HL-60 (cell line): ENCODE results near the gene TPM2.

Experiments
- DNase-seq, 2 experiments: peaks; one replicate each; pipeline ENCODE4 v3.0.0-alpha.2; 2010 to 2020; ENCODE audit warnings: low read depth in 1 of 2, low spot score in 1 of 2
- H3K27ac ChIP-seq: fragments of 250-450 bp; sonication (Bioruptor Pico); replicated peaks from 2 replicates; pipeline ENCODE4 v1.5.1; 2020; ENCODE audit warnings: mild to moderate bottlenecking, moderate library complexity
- H3K27me3 ChIP-seq: fragments of 250-450 bp; sonication (Bioruptor Pico); 2 replicates; pipeline ENCODE4 v1.5.1; 2021; ENCODE audit warnings: mild to moderate bottlenecking, moderate library complexity; ENCODE audit not compliant: insufficient read depth, poor library complexity, severe bottlenecking
- H3K4me3 ChIP-seq: replicated peaks from 2 replicates; pipeline ENCODE4 v1.5.1; 2011; ENCODE audit warnings: mild to moderate bottlenecking, control low read depth, low read length; ENCODE audit not compliant: insufficient read depth
- CTCF ChIP-seq: IDR thresholded peaks from one replicate; pipeline ENCODE4 v1.5.1; 2011; ENCODE audit warnings: low read length, control low read depth, inconsistent platforms; ENCODE audit not compliant: insufficient read depth
- GABPA ChIP-seq: IDR thresholded peaks from 2 replicates; pipeline ENCODE4 v1.6.1; 2012; ENCODE audit warnings: low read depth
- POLR2AphosphoS5 ChIP-seq: IDR thresholded peaks from 2 replicates; pipeline ENCODE4 v1.6.1; 2012; ENCODE audit warnings: low read depth
- SPI1 ChIP-seq: IDR thresholded peaks from 2 replicates; pipeline ENCODE4 v1.6.1; 2012; ENCODE audit warnings: low read depth, mild to moderate bottlenecking, borderline replicate concordance
- TF ChIP-seq, protein P1 (sequence below): IDR thresholded peaks from 2 replicates; pipeline ENCODE4 v1.6.1; 2012; ENCODE audit warnings: low read depth; ENCODE audit not compliant: insufficient replicate concordance

Gene TPM2

DNA sequence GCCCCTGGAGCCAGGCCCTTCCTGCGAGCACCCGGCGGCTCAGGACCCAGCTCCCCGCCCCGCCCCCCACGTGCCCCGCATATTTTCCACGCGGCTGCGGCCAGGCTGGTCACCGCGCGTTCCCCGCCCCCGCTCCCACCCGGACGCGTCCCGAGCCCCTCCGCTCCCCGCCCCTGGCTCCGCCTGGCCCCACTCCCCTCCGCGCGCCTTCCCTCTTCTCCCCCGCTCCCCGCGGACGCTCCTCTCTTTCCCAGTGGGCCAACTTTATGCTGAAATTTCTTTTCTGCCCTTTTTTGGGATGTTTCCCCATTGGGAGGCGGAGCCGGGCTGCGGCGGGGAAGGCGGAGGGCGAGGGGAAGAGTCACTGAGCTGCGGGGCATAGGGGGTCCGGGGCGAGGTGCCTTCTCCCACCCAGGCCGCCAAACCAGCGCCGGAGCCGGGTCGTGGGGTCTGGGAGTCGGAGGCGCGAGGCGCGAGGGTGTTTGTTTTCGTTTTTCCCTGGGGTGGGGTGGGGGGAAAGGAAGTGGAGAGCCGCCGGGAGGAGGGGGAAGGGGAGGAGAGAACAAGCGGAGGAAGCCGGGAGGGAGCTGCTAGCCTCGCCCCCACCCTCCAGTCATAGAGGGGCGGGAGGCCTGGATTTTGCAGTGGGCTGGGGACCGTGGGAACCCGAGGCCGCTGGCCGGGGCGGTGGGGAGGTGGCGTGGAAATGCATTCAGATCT, 1.0 kb upstream of the TPM2 start:
- H3K27ac ChIP-seq: peak overlapping the region; percentile 77

DNA sequence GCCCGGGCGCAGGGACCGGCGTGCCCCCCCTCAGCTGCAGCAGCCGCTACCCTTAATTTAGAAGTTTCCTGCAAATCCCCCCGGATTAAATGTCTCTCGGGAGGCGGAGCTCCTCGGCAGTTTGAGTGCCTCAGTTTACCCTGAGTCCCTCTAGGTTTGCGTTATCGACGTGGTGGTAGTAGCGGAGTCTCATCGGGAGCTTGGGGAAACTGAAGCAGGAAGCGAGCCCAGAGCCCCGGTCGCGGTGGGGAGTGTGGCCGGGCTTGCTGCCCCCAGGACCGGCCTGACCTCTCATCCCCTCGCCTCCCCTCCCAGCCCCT, 529 bp upstream of the TPM2 start:
- peak in 1 of 2 experiments; percentile 12 for DNase-seq
- TF ChIP-seq GABPA (no peak), SPI1 (no peak), CTCF (no peak), POLR2AphosphoS5 (no peak)
- TF ChIP-seq, protein P1, sequence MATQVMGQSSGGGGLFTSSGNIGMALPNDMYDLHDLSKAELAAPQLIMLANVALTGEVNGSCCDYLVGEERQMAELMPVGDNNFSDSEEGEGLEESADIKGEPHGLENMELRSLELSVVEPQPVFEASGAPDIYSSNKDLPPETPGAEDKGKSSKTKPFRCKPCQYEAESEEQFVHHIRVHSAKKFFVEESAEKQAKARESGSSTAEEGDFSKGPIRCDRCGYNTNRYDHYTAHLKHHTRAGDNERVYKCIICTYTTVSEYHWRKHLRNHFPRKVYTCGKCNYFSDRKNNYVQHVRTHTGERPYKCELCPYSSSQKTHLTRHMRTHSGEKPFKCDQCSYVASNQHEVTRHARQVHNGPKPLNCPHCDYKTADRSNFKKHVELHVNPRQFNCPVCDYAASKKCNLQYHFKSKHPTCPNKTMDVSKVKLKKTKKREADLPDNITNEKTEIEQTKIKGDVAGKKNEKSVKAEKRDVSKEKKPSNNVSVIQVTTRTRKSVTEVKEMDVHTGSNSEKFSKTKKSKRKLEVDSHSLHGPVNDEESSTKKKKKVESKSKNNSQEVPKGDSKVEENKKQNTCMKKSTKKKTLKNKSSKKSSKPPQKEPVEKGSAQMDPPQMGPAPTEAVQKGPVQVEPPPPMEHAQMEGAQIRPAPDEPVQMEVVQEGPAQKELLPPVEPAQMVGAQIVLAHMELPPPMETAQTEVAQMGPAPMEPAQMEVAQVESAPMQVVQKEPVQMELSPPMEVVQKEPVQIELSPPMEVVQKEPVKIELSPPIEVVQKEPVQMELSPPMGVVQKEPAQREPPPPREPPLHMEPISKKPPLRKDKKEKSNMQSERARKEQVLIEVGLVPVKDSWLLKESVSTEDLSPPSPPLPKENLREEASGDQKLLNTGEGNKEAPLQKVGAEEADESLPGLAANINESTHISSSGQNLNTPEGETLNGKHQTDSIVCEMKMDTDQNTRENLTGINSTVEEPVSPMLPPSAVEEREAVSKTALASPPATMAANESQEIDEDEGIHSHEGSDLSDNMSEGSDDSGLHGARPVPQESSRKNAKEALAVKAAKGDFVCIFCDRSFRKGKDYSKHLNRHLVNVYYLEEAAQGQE: no peak
- Histone ChIP-seq H3K27ac (peak overlapping the region; percentile 77), H3K27me3 (no peaks in the 10 kb centered on the region), H3K4me3 (peak overlapping the region; percentile 67)

More for the DNA sequence above, 1.0 kb upstream of the TPM2 start:
- H3K4me3 ChIP-seq: peak overlapping the region; percentile 67
- TF ChIP-seq CTCF (no peak), GABPA (no peak), POLR2AphosphoS5 (peak; percentile 21; the same call in 1 of the 2 replicates), SPI1 (peak; percentile 47; the same call in 1 of the 2 replicates)
- TF ChIP-seq, protein P1: no peak
- no peaks in the 10 kb centered on the region for H3K27me3 ChIP-seq
- DNase-seq: peak; percentile 22 to 58

- Histone ChIP-seq H3K27ac (no peak overlapping the region), H3K4me3 (no peak overlapping the region)
Measured at GRCh38 chr9:35688558-35689541, 875 bp downstream of the TPM2 start.

More at GRCh38 chr9:35688558-35689541, 875 bp downstream of the TPM2 start:
- TF ChIP-seq SPI1 (no peak), CTCF (no peak), POLR2AphosphoS5 (no peak), GABPA (no peak)
- TF ChIP-seq, protein P1: no peak
- no peak for DNase-seq
- H3K27me3 ChIP-seq: no peaks in the 10 kb centered on the region
